ENCODE data around the gene SCYL1.

SCYL1 gene

GRCh38 chr11:65524741-65525545 lies at the start of gene SCYL1:
Gene SCYL1 (plus strand): TSS chr11:65525083. CDS start chr11:65525154, 71 bp downstream.
- peak; percentile 75 for DNase-seq (ENCODE audit: low read depth)

- DNase-seq (ENCODE audit: low read depth): no peak
These were observed 48.2 kb upstream of the SCYL1 start for GRCh38 chr11:65476632-65477148.

- peak; percentile 96 for DNase-seq (ENCODE audit: low read depth)
These were observed 47.5 kb upstream of the SCYL1 start for GRCh38 chr11:65477149-65477965.

GRCh38 chr11:65478388-65479183 lies 46.3 kb upstream of the SCYL1 start:
- peak; percentile 63 for DNase-seq (ENCODE audit: low read depth)

- peak; percentile 89 for DNase-seq (ENCODE audit: low read depth)
These were observed 45.4 kb upstream of the SCYL1 start for GRCh38 chr11:65479184-65480145.

- DNase-seq (ENCODE audit: low read depth): no peak
These were observed 42.5 kb upstream of the SCYL1 start for GRCh38 chr11:65482306-65482850.

- DNase-seq (ENCODE audit: low read depth): no peak
These were observed 39.0 kb upstream of the SCYL1 start for GRCh38 chr11:65485920-65486219.

GRCh38 chr11:65486570-65487466 lies 38.1 kb upstream of the SCYL1 start:
- DNase-seq (ENCODE audit: low read depth): no peak

GRCh38 chr11:65487467-65488272 lies 37.2 kb upstream of the SCYL1 start:
- DNase-seq (ENCODE audit: low read depth): peak; percentile 100

GRCh38 chr11:65488273-65489034 lies 36.4 kb upstream of the SCYL1 start:
- peak; percentile 66 for DNase-seq (ENCODE audit: low read depth)

- peak; percentile 87 for DNase-seq (ENCODE audit: low read depth)
These were observed 35.7 kb upstream of the SCYL1 start for GRCh38 chr11:65489035-65489705.

GRCh38 chr11:65489706-65490320 lies 35.1 kb upstream of the SCYL1 start:
- no peak for DNase-seq (ENCODE audit: low read depth)

GRCh38 chr11:65491163-65491465 lies 33.8 kb upstream of the SCYL1 start:
- DNase-seq (ENCODE audit: low read depth): no peak

- DNase-seq (ENCODE audit: low read depth): peak; percentile 89
These were observed 33.1 kb upstream of the SCYL1 start for GRCh38 chr11:65491614-65492386.

- no peak for DNase-seq (ENCODE audit: low read depth)
These were observed 32.6 kb upstream of the SCYL1 start for GRCh38 chr11:65492387-65492636.

GRCh38 chr11:65492637-65493366 lies 32.1 kb upstream of the SCYL1 start:
- DNase-seq (ENCODE audit: low read depth): peak; percentile 91
